Type B pancreatic cell (in vitro differentiated cells): Measurements from ENCODE around the gene FCRL6. TPM values are rescaled to one million over a fixed set of nuclear protein-coding genes. Genes with fewer than 3 reads are reported as not detected.

Experiments used
- DNase-seq: peaks from one replicate; pipeline ENCODE4 v3.0.0; 2021; ENCODE audit warnings: mixed read lengths; ENCODE audit not compliant: unreplicated experiment; ENCODE audit errors: extremely low spot score
- H3K27ac Mint-ChIP-seq: 2 replicates; pipeline ENCODE4 v1.8.0; 2021; ENCODE audit warnings: mild to moderate bottlenecking, mixed read lengths
- H3K27me3 Mint-ChIP-seq: 2 replicates; pipeline ENCODE4 v1.8.0; 2021; ENCODE audit warnings: mixed read lengths
- H3K36me3 Mint-ChIP-seq: 2 replicates; pipeline ENCODE4 v1.8.0; 2021; ENCODE audit warnings: mixed read lengths
- H3K4me1 Mint-ChIP-seq: one replicate; pipeline ENCODE4 v1.8.0; 2021; ENCODE audit warnings: mixed read lengths; ENCODE audit not compliant: unreplicated experiment
- H3K4me3 Mint-ChIP-seq: 2 replicates; pipeline ENCODE4 v1.8.0; 2021; ENCODE audit warnings: mild to moderate bottlenecking, mixed read lengths
- H3K9me3 Mint-ChIP-seq: 2 replicates; pipeline ENCODE4 v1.8.0; 2021; ENCODE audit warnings: mixed read lengths
- total RNA-seq: library from RNA; stranded (reverse); gene quantifications from 2 replicates; pipeline ENCODE4 v1.2.1, GENCODE V29; 2021; ENCODE audit warnings: low replicate concordance
- TF ChIP-seq, protein P1 (sequence below): fragments of 200-600 bp; sonication (generic); conservative IDR thresholded peaks from 2 replicates; pipeline ENCODE4 v1.5.0; 2021; ENCODE audit warnings: antibody characterized with exemption, mild to moderate bottlenecking

Gene FCRL6
- total RNA-seq, 1 donor from 2014 or later: not detected

DNA sequence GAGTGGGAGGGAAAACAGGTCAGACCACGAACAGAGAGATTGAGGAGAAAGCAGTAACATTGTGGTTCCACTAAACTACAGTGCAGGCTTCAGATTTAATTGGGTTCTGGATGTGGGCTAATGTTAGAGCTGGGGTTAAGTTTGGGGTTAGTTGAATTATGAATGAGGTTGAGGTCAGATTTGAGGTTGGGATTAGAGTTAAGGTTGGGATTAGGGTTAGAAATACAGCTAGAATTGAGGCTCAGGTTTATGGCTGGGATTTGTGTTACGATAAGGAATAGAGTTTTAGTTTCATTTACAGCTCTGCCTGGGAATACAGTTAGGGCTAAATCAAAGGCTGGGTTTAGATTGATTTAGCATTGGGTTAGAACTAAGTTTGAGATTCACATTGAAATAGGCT is 62.1 kb downstream of the FCRL6 start:
- Mint-ChIP-seq H3K9me3 (no peaks in the 10 kb centered on the region), H3K27ac (no peak overlapping the region), H3K4me1 (no peaks in the 10 kb centered on the region), H3K4me3 (no peak overlapping the region), H3K36me3 (no peaks in the 10 kb centered on the region), H3K27me3 (peaks cover 23% of the 10 kb centered on the region)
- DNase-seq: no peak
- TF ChIP-seq, protein P1, sequence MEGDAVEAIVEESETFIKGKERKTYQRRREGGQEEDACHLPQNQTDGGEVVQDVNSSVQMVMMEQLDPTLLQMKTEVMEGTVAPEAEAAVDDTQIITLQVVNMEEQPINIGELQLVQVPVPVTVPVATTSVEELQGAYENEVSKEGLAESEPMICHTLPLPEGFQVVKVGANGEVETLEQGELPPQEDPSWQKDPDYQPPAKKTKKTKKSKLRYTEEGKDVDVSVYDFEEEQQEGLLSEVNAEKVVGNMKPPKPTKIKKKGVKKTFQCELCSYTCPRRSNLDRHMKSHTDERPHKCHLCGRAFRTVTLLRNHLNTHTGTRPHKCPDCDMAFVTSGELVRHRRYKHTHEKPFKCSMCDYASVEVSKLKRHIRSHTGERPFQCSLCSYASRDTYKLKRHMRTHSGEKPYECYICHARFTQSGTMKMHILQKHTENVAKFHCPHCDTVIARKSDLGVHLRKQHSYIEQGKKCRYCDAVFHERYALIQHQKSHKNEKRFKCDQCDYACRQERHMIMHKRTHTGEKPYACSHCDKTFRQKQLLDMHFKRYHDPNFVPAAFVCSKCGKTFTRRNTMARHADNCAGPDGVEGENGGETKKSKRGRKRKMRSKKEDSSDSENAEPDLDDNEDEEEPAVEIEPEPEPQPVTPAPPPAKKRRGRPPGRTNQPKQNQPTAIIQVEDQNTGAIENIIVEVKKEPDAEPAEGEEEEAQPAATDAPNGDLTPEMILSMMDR: no peak

Other genes starting within 250 kb of the FCRL6 start
- 0.40 TPM in 1 of 2 replicates, not detected in the other for gene APCS, start 214.5 kb upstream of the FCRL6 start, total RNA-seq
- gene CRP, start 87.8 kb upstream of the FCRL6 start, total RNA-seq: 0.52 TPM in 1 of 2 replicates, not detected in the other
- gene DUSP23, start 21.4 kb upstream of the FCRL6 start, total RNA-seq: 24.0 and 37.7 TPM in 2 replicates
- not detected in 2 replicates for gene SLAMF8, start 24.5 kb downstream of the FCRL6 start, total RNA-seq
- not detected in 2 replicates for gene VSIG8, start 60.3 kb downstream of the FCRL6 start, total RNA-seq
- 1.0 and 2.8 TPM in 2 replicates for gene CFAP45, start 97.8 kb downstream of the FCRL6 start, total RNA-seq
- 138 and 208 TPM in 2 replicates for gene TAGLN2, start 123.1 kb downstream of the FCRL6 start, total RNA-seq
- gene IGSF9, start 143.3 kb downstream of the FCRL6 start, total RNA-seq: 36.4 and 44.3 TPM in 2 replicates
- gene SLAMF9, start 151.9 kb downstream of the FCRL6 start, total RNA-seq: not detected in 2 replicates
- 9.4 and 12.0 TPM in 2 replicates for gene PIGM, start 229.6 kb downstream of the FCRL6 start, total RNA-seq